WTC11 (cell line): ENCODE measurements around the gene TMEM121B. TPM values are rescaled to one million over a fixed set of nuclear protein-coding genes. Genes with fewer than 3 reads are reported as not detected.

Experiments
- ATAC-seq: fragments of 200-7000 bp; cut with Tn5 transposase; 2 replicates; pipeline ENCODE4 v1.10.0; 2021; ENCODE audit warnings: mild to moderate bottlenecking, moderate library complexity
- CTCF ChIA-PET: fragments of 300-600 bp; sonication (Branson Sonifier 250); formaldehyde crosslinking; loops from one replicate; lab custom pipeline; 2021; ENCODE audit warnings: antibody characterized with exemption; lab: Charles Lee
- POLR2A ChIA-PET: fragments of 350-600 bp; sonication (Branson Sonifier 250); formaldehyde crosslinking; loops from one replicate; lab custom pipeline; 2021; ENCODE audit warnings: antibody characterized with exemption; lab: Charles Lee
- DNase-seq: peaks from one replicate; pipeline ENCODE4 v3.0.0; 2021; ENCODE audit warnings: low spot score
- H3K27ac Mint-ChIP-seq: 2 replicates; pipeline ENCODE4 v1.8.0; 2021; ENCODE audit warnings: mixed read lengths
- H3K27me3 Mint-ChIP-seq: 2 replicates; pipeline ENCODE4 v1.8.0; 2021; ENCODE audit warnings: low read depth, mild to moderate bottlenecking, moderate library complexity, mixed read lengths
- H3K36me3 Mint-ChIP-seq: 2 replicates; pipeline ENCODE4 v1.8.0; 2021; ENCODE audit warnings: mixed read lengths
- H3K4me1 Mint-ChIP-seq: 2 replicates; pipeline ENCODE4 v1.8.0; 2022; ENCODE audit warnings: mixed read lengths
- H3K4me3 Mint-ChIP-seq: 2 replicates; pipeline ENCODE4 v1.8.0; 2021; ENCODE audit warnings: mild to moderate bottlenecking, moderate library complexity, mixed read lengths
- H3K9me3 Mint-ChIP-seq: 2 replicates; pipeline ENCODE4 v1.8.0; 2021; ENCODE audit warnings: mixed read lengths
- ATF3 ChIP-seq: sonication (generic); formaldehyde crosslinking; conservative IDR thresholded peaks from 2 replicates; pipeline ENCODE4 v1.8.1; 2022; ENCODE audit warnings: mild to moderate bottlenecking, missing genetic modification reagents
- CBFB ChIP-seq: sonication (generic); formaldehyde crosslinking; IDR thresholded peaks from 2 replicates; pipeline ENCODE4 v1.8.1; 2022; ENCODE audit warnings: mild to moderate bottlenecking, low read depth, missing genetic modification reagents
- CREB1 ChIP-seq: sonication (generic); formaldehyde crosslinking; IDR thresholded peaks from 2 replicates; pipeline ENCODE4 v1.8.0; 2023; ENCODE audit warnings: mild to moderate bottlenecking, missing genetic modification reagents
- CREM ChIP-seq: sonication (generic); formaldehyde crosslinking; IDR thresholded peaks from 2 replicates; pipeline ENCODE4 v1.8.1; 2022; ENCODE audit warnings: mild to moderate bottlenecking, missing genetic modification reagents, moderate library complexity
- FOXJ3 ChIP-seq: sonication (generic); formaldehyde crosslinking; IDR thresholded peaks from 2 replicates; pipeline ENCODE4 v1.9.0; 2021; ENCODE audit warnings: missing genetic modification reagents, mild to moderate bottlenecking, borderline replicate concordance
- GABPB1 ChIP-seq: sonication (generic); formaldehyde crosslinking; IDR thresholded peaks from 2 replicates; pipeline ENCODE4 v1.8.1; 2023; ENCODE audit warnings: mild to moderate bottlenecking, missing genetic modification reagents
- GTF2I ChIP-seq: fragments of 250-450 bp; sonication (Bioruptor Pico); conservative IDR thresholded peaks from 2 replicates; pipeline ENCODE4 v1.4.0; 2021; ENCODE audit warnings: mild to moderate bottlenecking
- HMGA2 ChIP-seq: fragments of 250-450 bp; sonication (Bioruptor Pico); IDR thresholded peaks from 2 replicates; pipeline ENCODE4 v1.4.0; 2021; ENCODE audit warnings: mild to moderate bottlenecking, moderate library complexity
- IRF2 ChIP-seq: sonication (generic); formaldehyde crosslinking; IDR thresholded peaks from 2 replicates; pipeline ENCODE4 v1.8.0; 2022; ENCODE audit warnings: low read depth, missing genetic modification reagents, borderline replicate concordance
- JAZF1 ChIP-seq: fragments of 250-450 bp; sonication (Bioruptor Pico); IDR thresholded peaks from 2 replicates; pipeline ENCODE4 v1.9.0; 2021; ENCODE audit warnings: moderate library complexity, mild to moderate bottlenecking, inconsistent platforms
- JUN ChIP-seq: sonication (generic); formaldehyde crosslinking; IDR thresholded peaks from 2 replicates; pipeline ENCODE4 v1.8.0; 2023; ENCODE audit warnings: mild to moderate bottlenecking, missing genetic modification reagents
- MXD4 ChIP-seq: fragments of 250-450 bp; sonication (Bioruptor Pico); IDR thresholded peaks from 2 replicates; pipeline ENCODE4 v1.8.0; 2021; ENCODE audit warnings: mild to moderate bottlenecking, moderate library complexity, borderline replicate concordance
- OVOL2 ChIP-seq: fragments of 250-450 bp; sonication (Bioruptor Pico); IDR thresholded peaks from 2 replicates; pipeline ENCODE4 v1.9.0; 2021; ENCODE audit warnings: mild to moderate bottlenecking, borderline replicate concordance
- PRRX2 ChIP-seq: fragments of 250-450 bp; sonication (Bioruptor Pico); IDR thresholded peaks from 2 replicates; pipeline ENCODE4 v1.8.0; 2021; ENCODE audit warnings: mild to moderate bottlenecking
- RORB ChIP-seq: fragments of 250-450 bp; sonication (Bioruptor Pico); IDR thresholded peaks from 2 replicates; pipeline ENCODE4 v1.9.0; 2021; ENCODE audit warnings: mild to moderate bottlenecking
- SOX15 ChIP-seq: fragments of 250-450 bp; sonication (Bioruptor Pico); IDR thresholded peaks from 2 replicates; pipeline ENCODE4 v1.9.0; 2021; ENCODE audit warnings: mild to moderate bottlenecking
- ZNF232 ChIP-seq: sonication (generic); formaldehyde crosslinking; IDR thresholded peaks from 2 replicates; pipeline ENCODE4 v1.8.0; 2022; ENCODE audit warnings: mild to moderate bottlenecking, missing genetic modification reagents
- ZNF281 ChIP-seq: sonication (generic); formaldehyde crosslinking; IDR thresholded peaks from 2 replicates; pipeline ENCODE4 v1.8.0; 2023; ENCODE audit warnings: mild to moderate bottlenecking, missing genetic modification reagents
- ZNF423 ChIP-seq: fragments of 250-450 bp; sonication (Bioruptor Pico); IDR thresholded peaks from 2 replicates; pipeline ENCODE4 v2.1.2; 2022; ENCODE audit warnings: mild to moderate bottlenecking, moderate library complexity
- ZNF512 ChIP-seq: sonication (generic); formaldehyde crosslinking; IDR thresholded peaks from 2 replicates; pipeline ENCODE4 v1.8.1; 2022; ENCODE audit warnings: missing genetic modification reagents, borderline replicate concordance
- total RNA-seq: library from RNA; stranded (reverse); gene quantifications from 3 replicates; pipeline ENCODE4 v1.2.3, GENCODE V29; 2021
- TF ChIP-seq, protein P1 (sequence below): fragments of 250-450 bp; sonication (Bioruptor Pico); IDR thresholded peaks from 2 replicates; pipeline ENCODE4 v1.9.0; 2021; ENCODE audit warnings: moderate library complexity, mild to moderate bottlenecking, inconsistent platforms, borderline replicate concordance

TMEM121B gene
- total RNA-seq, 1 experiment from 2014 or later = 7.5 TPM

GRCh38 chr22:17093081-17093480, 28.1 kb downstream of the TMEM121B start:
- ChIA-PET CTCF (interaction anchor here (0.6 to 1.6 kb wide), 2 partner anchors 35 to 649 kb away, joined by 3 to 6 read pairs; no protein-coding TSS in a partner anchor), POLR2A (no interaction called here)
- Mint-ChIP-seq H3K4me1 (peaks cover 17% of the 10 kb centered on the region), H3K27me3 (no peaks in the 10 kb centered on the region), H3K4me3 (no peak overlapping the region), H3K36me3 (no peaks in the 10 kb centered on the region; the same call in 1 of the 2 replicates), H3K9me3 (no peaks in the 10 kb centered on the region), H3K27ac (no peak overlapping the region)
- no peak for TF ChIP-seq CREM (CRISPR knock-in tag)
- TF ChIP-seq JUN (CRISPR knock-in tag) = no peak
- TF ChIP-seq ATF3 (CRISPR knock-in tag) = no peak
- no peak for TF ChIP-seq PRRX2
- TF ChIP-seq ZNF232 (CRISPR knock-in tag) = no peak
- no peak for TF ChIP-seq GTF2I
- no peak for TF ChIP-seq IRF2 (CRISPR knock-in tag)
- TF ChIP-seq MXD4 = no peak
- no peak for TF ChIP-seq CREB1 (CRISPR knock-in tag)
- TF ChIP-seq ZNF281 = no peak
- TF ChIP-seq CBFB = no peak
- TF ChIP-seq ZNF423 (CRISPR knock-in tag) = no peak
- no peak for TF ChIP-seq FOXJ3 (CRISPR knock-in tag)
- no peak for TF ChIP-seq RORB (CRISPR knock-in tag)
- TF ChIP-seq, protein P1, sequence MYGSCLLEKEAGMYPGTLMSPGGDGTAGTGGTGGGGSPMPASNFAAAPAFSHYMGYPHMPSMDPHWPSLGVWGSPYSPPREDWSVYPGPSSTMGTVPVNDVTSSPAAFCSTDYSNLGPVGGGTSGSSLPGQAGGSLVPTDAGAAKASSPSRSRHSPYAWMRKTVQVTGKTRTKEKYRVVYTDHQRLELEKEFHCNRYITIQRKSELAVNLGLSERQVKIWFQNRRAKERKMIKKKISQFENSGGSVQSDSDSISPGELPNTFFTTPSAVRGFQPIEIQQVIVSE (CRISPR knock-in tag) = no peak
- no peak for TF ChIP-seq HMGA2 (CRISPR knock-in tag)
- no peak for TF ChIP-seq OVOL2 (CRISPR knock-in tag)
- TF ChIP-seq GABPB1 (CRISPR knock-in tag) = no peak
- no peak for ATAC-seq
- DNase-seq = no peak

GRCh38 chr22:17091851-17092250, 29.3 kb downstream of the TMEM121B start:
- Mint-ChIP-seq H3K9me3 (no peaks in the 10 kb centered on the region), H3K36me3 (no peaks in the 10 kb centered on the region), H3K27me3 (peaks cover 5% of the 10 kb centered on the region), H3K4me1 (peaks cover 19% of the 10 kb centered on the region), H3K27ac (no peak overlapping the region), H3K4me3 (no peak overlapping the region)
- DNase-seq (no peak), ATAC-seq (peak; percentile 61)
- ChIA-PET CTCF (interaction anchor here (1.0 to 1.8 kb wide), 5 partner anchors 15 to 80 kb away, joined by 3 to 6 read pairs (median 4); no protein-coding TSS in a partner anchor), POLR2A (no interaction called here)
- TF ChIP-seq ZNF512 (CRISPR knock-in tag) (no peak), JAZF1 (CRISPR knock-in tag) (no peak), SOX15 (CRISPR knock-in tag) (no peak)
